KMS-11 (cell line): ENCODE data around the gene SERPINH1.

ENCODE experiments used
- H2AFZ ChIP-seq: fragments of 200-600 bp; sonication (generic); 2 replicates; pipeline ENCODE4 v1.6.1; 2016; ENCODE audit warnings: antibody characterized with exemption, mixed run types, low read depth
- H3K27ac ChIP-seq: fragments of 200-600 bp; sonication (generic); 2 replicates; pipeline ENCODE4 v1.6.1; 2016; ENCODE audit warnings: mild to moderate bottlenecking, mixed run types
- H3K27me3 ChIP-seq: fragments of 200-600 bp; sonication (generic); 2 replicates; pipeline ENCODE4 v1.6.1; 2017; ENCODE audit warnings: mild to moderate bottlenecking, low read depth, mixed run types, moderate library complexity; ENCODE audit not compliant: insufficient read depth
- H3K36me3 ChIP-seq: fragments of 200-600 bp; sonication (generic); 2 replicates; pipeline ENCODE4 v1.6.1; 2017; ENCODE audit warnings: mild to moderate bottlenecking, mixed run types; ENCODE audit not compliant: insufficient read depth
- H3K4me1 ChIP-seq: fragments of 200-600 bp; sonication (generic); 2 replicates; pipeline ENCODE4 v1.6.1; 2016; ENCODE audit warnings: mild to moderate bottlenecking, low read depth, mixed run types; ENCODE audit not compliant: poor library complexity, severe bottlenecking
- H3K4me2 ChIP-seq: fragments of 200-600 bp; sonication (generic); 2 replicates; pipeline ENCODE4 v1.7.0; 2016; ENCODE audit warnings: mild to moderate bottlenecking, mixed run types
- H3K4me3 ChIP-seq: fragments of 200-600 bp; sonication (generic); IDR thresholded peaks from 2 replicates; pipeline ENCODE4 v1.6.1; 2017; ENCODE audit warnings: low read depth, low read length, mixed read lengths; ENCODE audit not compliant: insufficient read depth
- H3K79me2 ChIP-seq: fragments of 200-600 bp; sonication (generic); 2 replicates; pipeline ENCODE4 v1.6.1; 2016; ENCODE audit warnings: low read depth, mixed run types; ENCODE audit not compliant: insufficient read depth
- H3K9ac ChIP-seq: fragments of 200-600 bp; sonication (generic); 2 replicates; pipeline ENCODE4 v1.6.1; 2016; ENCODE audit warnings: mild to moderate bottlenecking, mixed run types
- H4K20me1 ChIP-seq: fragments of 200-600 bp; sonication (generic); 2 replicates; pipeline ENCODE4 v1.6.1; 2016; ENCODE audit warnings: mild to moderate bottlenecking, mixed run types; ENCODE audit not compliant: insufficient read depth
- TF ChIP-seq, protein P1 (sequence below): fragments of 200-600 bp; sonication (generic); conservative IDR thresholded peaks from 2 replicates; pipeline ENCODE4 v1.6.1; 2017; ENCODE audit warnings: low read depth, mild to moderate bottlenecking, antibody characterized with exemption, low read length, moderate library complexity, mixed read lengths

Gene SERPINH1

DNA sequence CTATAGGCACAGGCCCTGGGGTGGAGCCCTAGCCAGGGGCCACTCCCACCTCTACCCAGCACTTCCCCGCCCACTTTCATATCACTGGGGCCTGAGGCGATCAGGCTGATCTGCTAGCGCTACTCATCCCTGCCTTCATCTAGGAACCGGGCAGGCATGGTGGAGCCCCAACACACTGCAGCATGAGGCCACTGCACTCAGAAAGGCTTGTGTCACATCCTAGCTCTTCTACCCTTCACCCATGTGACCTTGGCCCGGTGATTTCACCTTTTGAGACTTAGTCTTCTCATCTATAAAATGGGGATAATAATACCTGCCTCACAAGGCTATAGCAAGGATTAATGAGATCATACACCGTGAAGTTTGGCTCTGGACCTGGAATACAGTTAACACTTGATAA, 18.2 kb upstream of the SERPINH1 start:
- Histone ChIP-seq H3K4me2 (no peak overlapping the region), H3K4me3 (no peak overlapping the region), H3K9ac (no peak overlapping the region), H4K20me1 (no peaks in the 10 kb centered on the region), H3K36me3 (no peaks in the 10 kb centered on the region), H3K27me3 (no peaks in the 10 kb centered on the region), H3K79me2 (no peaks in the 10 kb centered on the region), H2AFZ (no peak overlapping the region), H3K27ac (no peak overlapping the region), H3K4me1 (peaks cover under 1% of the 10 kb centered on the region)
- TF ChIP-seq, protein P1, sequence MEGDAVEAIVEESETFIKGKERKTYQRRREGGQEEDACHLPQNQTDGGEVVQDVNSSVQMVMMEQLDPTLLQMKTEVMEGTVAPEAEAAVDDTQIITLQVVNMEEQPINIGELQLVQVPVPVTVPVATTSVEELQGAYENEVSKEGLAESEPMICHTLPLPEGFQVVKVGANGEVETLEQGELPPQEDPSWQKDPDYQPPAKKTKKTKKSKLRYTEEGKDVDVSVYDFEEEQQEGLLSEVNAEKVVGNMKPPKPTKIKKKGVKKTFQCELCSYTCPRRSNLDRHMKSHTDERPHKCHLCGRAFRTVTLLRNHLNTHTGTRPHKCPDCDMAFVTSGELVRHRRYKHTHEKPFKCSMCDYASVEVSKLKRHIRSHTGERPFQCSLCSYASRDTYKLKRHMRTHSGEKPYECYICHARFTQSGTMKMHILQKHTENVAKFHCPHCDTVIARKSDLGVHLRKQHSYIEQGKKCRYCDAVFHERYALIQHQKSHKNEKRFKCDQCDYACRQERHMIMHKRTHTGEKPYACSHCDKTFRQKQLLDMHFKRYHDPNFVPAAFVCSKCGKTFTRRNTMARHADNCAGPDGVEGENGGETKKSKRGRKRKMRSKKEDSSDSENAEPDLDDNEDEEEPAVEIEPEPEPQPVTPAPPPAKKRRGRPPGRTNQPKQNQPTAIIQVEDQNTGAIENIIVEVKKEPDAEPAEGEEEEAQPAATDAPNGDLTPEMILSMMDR: no peak

DNA sequence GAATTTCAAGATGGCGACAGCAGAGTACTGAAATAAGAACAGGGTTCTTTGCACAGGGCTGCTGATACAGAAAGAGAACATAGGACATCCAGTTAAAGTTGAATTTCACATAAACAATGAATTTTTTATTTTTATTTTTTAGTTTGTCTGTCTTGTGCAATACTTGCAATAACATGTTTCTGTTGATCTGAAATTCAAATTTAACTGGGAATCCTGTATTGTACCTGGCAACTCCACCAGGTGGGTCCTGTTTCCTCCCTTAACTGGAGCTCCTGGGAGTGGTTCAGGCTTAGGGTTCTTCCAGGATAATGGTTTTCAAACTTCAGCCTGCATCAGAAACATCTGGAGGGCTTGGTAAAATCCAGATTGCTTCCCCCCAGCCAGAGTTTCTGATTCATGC, 14.9 kb upstream of the SERPINH1 start:
- no peak overlapping the region for H3K9ac ChIP-seq
- TF ChIP-seq, protein P1: no peak
- no peak overlapping the region for H3K4me3 ChIP-seq
- no peaks in the 10 kb centered on the region for H3K36me3 ChIP-seq
- no peaks in the 10 kb centered on the region for H3K79me2 ChIP-seq
- H3K27ac ChIP-seq: no peak overlapping the region
- no peak overlapping the region for H3K4me2 ChIP-seq
- no peaks in the 10 kb centered on the region for H3K27me3 ChIP-seq
- no peak overlapping the region for H2AFZ ChIP-seq
- H3K4me1 ChIP-seq: no peaks in the 10 kb centered on the region
- no peaks in the 10 kb centered on the region for H4K20me1 ChIP-seq

DNA sequence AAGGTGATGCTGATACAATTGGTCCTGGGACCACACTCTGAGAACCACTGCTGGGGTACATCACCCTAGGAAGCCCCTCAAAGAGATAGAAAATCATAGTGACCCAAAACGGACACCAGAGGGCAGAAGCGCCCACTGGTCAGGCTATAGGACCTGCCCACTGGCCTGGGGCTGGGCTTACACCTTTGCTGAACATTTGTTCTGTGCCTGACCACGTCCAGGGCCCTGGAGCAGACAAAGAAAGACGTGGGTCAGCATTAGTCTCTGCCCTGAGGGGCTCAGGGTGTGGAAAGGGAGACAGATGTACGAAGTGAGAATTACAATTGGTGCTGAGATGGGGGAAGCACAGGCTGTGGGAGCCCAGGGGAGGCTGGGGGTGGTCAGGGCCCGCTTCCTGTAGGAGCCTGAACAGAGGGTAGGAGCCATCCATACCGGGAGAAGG, 14.4 kb upstream of the SERPINH1 start:
- Histone ChIP-seq H3K4me1 (no peaks in the 10 kb centered on the region), H2AFZ (no peak overlapping the region; the same call in 1 of the 2 replicates), H3K27ac (no peak overlapping the region), H3K9ac (no peak overlapping the region), H3K36me3 (no peaks in the 10 kb centered on the region), H3K4me3 (no peak overlapping the region), H3K4me2 (no peak overlapping the region), H3K79me2 (no peaks in the 10 kb centered on the region), H4K20me1 (no peaks in the 10 kb centered on the region), H3K27me3 (no peaks in the 10 kb centered on the region)
- TF ChIP-seq, protein P1: peak; percentile 75

DNA sequence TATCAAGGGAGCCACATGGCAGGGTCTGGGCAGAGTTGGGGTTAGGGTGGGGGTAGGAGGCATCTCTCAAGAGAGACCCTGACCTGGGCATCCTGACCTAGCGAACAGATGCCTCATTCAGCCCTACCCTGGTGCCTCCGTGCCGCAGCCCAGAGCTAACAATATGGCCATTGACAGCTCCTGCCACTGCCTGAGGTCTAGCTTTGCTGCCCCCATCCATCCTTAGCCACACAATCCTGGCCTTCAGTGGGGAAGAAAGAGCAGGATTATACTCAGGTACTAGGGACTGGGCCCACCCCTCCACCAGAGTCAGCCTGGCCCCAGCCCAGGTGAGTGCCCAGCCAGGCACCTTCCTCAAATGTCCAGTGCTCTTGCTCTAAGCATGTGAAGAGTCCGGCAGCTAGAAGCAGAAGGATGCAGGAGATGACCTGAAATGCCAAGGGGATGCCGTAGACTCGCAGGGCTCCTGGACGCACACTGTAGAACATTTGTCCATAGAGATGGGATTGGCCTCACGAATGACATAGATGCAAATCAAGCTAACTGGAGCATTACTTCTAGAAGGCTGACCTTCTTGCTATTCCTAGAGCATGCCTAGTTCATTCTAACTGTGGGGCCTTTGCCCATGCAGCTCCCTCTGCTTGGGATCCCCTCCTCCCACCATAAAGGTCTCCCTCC, 13.3 kb upstream of the SERPINH1 start:
- no peak overlapping the region for H2AFZ ChIP-seq
- no peaks in the 10 kb centered on the region for H3K4me1 ChIP-seq
- H3K4me3 ChIP-seq: no peak overlapping the region
- H3K27me3 ChIP-seq: no peaks in the 10 kb centered on the region
- no peaks in the 10 kb centered on the region for H3K79me2 ChIP-seq
- H3K27ac ChIP-seq: no peak overlapping the region
- H4K20me1 ChIP-seq: no peaks in the 10 kb centered on the region
- H3K9ac ChIP-seq: no peak overlapping the region
- no peaks in the 10 kb centered on the region for H3K36me3 ChIP-seq
- TF ChIP-seq, protein P1: no peak
- no peak overlapping the region for H3K4me2 ChIP-seq
